Activated CD4-positive, alpha-beta T cell treated with anti-CD3 and anti-CD28 coated beads for 48 hours (primary cell): ENCODE results near the gene C11orf58.
A peak's percentile ranks its signal among the peaks of the same experiment; 100 is the strongest.

ENCODE experiments used
- DNase-seq: peaks from one replicate; pipeline ENCODE4 v3.0.0-alpha.2; 2020

C11orf58 gene

GRCh38 chr11:16787035-16787742 lies 48.7 kb downstream of the C11orf58 start:
- no peak for DNase-seq

GRCh38 chr11:16788141-16789062 lies 50.0 kb downstream of the C11orf58 start:
- peak; percentile 74 for DNase-seq

- no peak for DNase-seq
Measured at GRCh38 chr11:16789063-16789420, 50.6 kb downstream of the C11orf58 start.

- DNase-seq: no peak
Measured at GRCh38 chr11:16789560-16790485, 51.4 kb downstream of the C11orf58 start.

GRCh38 chr11:16790486-16791190 lies 52.2 kb downstream of the C11orf58 start:
- DNase-seq: no peak

GRCh38 chr11:16791191-16791961 lies 52.9 kb downstream of the C11orf58 start:
- DNase-seq: no peak

GRCh38 chr11:16792426-16792825 lies 54.0 kb downstream of the C11orf58 start:
- DNase-seq: no peak

- no peak for DNase-seq
Measured at GRCh38 chr11:16793009-16793408, 54.6 kb downstream of the C11orf58 start.

- DNase-seq: no peak
Measured at GRCh38 chr11:16793511-16793910, 55.1 kb downstream of the C11orf58 start.

GRCh38 chr11:16794047-16794818 lies 55.8 kb downstream of the C11orf58 start:
- no peak for DNase-seq

- DNase-seq: no peak
Measured at GRCh38 chr11:16795146-16795545, 56.7 kb downstream of the C11orf58 start.

GRCh38 chr11:16796311-16796710 lies 57.9 kb downstream of the C11orf58 start:
- no peak for DNase-seq

- DNase-seq: no peak
Measured at GRCh38 chr11:16797776-16798175, 59.3 kb downstream of the C11orf58 start.

- no peak for DNase-seq
Measured at GRCh38 chr11:16799221-16799620, 60.8 kb downstream of the C11orf58 start.

- DNase-seq: no peak
Measured at GRCh38 chr11:16799890-16800289, 61.4 kb downstream of the C11orf58 start.

GRCh38 chr11:16800382-16800781 lies 61.9 kb downstream of the C11orf58 start:
- DNase-seq: no peak

GRCh38 chr11:16801288-16801980 lies 63.0 kb downstream of the C11orf58 start:
- DNase-seq: no peak

GRCh38 chr11:16804104-16804947 lies 65.9 kb downstream of the C11orf58 start:
- no peak for DNase-seq

- DNase-seq: no peak
Measured at GRCh38 chr11:16805938-16806337, 67.5 kb downstream of the C11orf58 start.
